ENCODE data around the gene PHC2. TPM values are rescaled to one million over a fixed set of nuclear protein-coding genes. Genes with fewer than 3 reads are reported as not detected.

Gene PHC2
- total and polyA plus RNA-seq, 9 donors, result 53.1 to 77.9 (median 69.4) TPM

- DNase-seq, result no peak
- Histone ChIP-seq H3K4me1 (ENCODE audit: control insufficient read depth, insufficient read depth, low read length) (peaks cover 26% of the 10 kb centered on the region), H3K27ac (ENCODE audit: low read length) (no peak overlapping the region)
Measured at GRCh38 chr1:33328817-33329216, 102.1 kb downstream of the PHC2 start.

GRCh38 chr1:33327587-33328325, 103.1 kb downstream of the PHC2 start:
- Histone ChIP-seq H3K27me3 (ENCODE audit: control insufficient read depth, insufficient read depth, low read length) (no peaks in the 10 kb centered on the region), H3K9me3 (replicated peaks; ENCODE audit: control insufficient read depth, low read depth, low read length) (no peaks in the 10 kb centered on the region), H3K36me3 (ENCODE audit: control insufficient read depth, insufficient read depth, low read length) (peaks cover 100% of the 10 kb centered on the region), H3K4me3 (ENCODE audit: low read length) (no peak overlapping the region), H3K27ac (ENCODE audit: low read length) (no peak overlapping the region), H3K4me1 (ENCODE audit: control insufficient read depth, insufficient read depth, low read length) (peaks cover 21% of the 10 kb centered on the region)
- 82% methylated on average over 3 of the region's 9 CpGs for WGBS (ENCODE audit: insufficient coverage)
- DNase-seq, result no peak

More at GRCh38 chr1:33328817-33329216, 102.1 kb downstream of the PHC2 start:
- H3K27me3 ChIP-seq (ENCODE audit: control insufficient read depth, insufficient read depth, low read length), result no peaks in the 10 kb centered on the region
- H3K9me3 ChIP-seq (replicated peaks; ENCODE audit: control insufficient read depth, low read depth, low read length), result no peaks in the 10 kb centered on the region
- no peak overlapping the region for H3K4me3 ChIP-seq (ENCODE audit: low read length)
- peaks cover 99% of the 10 kb centered on the region for H3K36me3 ChIP-seq (ENCODE audit: control insufficient read depth, insufficient read depth, low read length)
- WGBS (ENCODE audit: insufficient coverage), result 94% methylated on average over 7 of the region's 12 CpGs

DNA sequence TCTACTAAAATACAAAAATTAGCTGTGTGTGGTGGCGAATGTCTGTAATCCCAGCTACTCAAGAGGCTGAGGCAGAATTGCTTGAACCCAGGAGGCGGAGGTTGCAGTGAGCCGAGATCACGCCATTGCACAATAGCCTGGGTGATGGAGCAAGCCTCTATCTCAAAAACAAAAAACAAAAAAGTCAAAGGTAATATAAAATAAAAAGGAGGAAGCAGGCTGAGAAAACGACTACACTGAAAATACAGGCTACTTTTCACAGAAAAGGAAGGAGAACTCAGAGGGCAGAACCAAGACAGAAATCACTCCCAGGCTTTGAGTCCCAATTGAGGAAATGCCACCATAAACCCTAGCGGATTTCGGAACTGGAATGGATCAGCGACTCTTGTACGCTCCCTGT, 104.1 kb downstream of the PHC2 start:
- Histone ChIP-seq H3K4me3 (ENCODE audit: low read length) (no peak overlapping the region), H3K4me1 (ENCODE audit: control insufficient read depth, insufficient read depth, low read length) (peaks cover 11% of the 10 kb centered on the region), H3K27ac (ENCODE audit: low read length) (no peak overlapping the region), H3K27me3 (ENCODE audit: control insufficient read depth, insufficient read depth, low read length) (no peaks in the 10 kb centered on the region), H3K36me3 (ENCODE audit: control insufficient read depth, insufficient read depth, low read length) (peaks cover 98% of the 10 kb centered on the region), H3K9me3 (replicated peaks; ENCODE audit: control insufficient read depth, low read depth, low read length) (no peaks in the 10 kb centered on the region)
- no CpG with 5 or more reads among the region's 9 CpGs for WGBS (ENCODE audit: insufficient coverage)
- DNase-seq, result no peak

DNA sequence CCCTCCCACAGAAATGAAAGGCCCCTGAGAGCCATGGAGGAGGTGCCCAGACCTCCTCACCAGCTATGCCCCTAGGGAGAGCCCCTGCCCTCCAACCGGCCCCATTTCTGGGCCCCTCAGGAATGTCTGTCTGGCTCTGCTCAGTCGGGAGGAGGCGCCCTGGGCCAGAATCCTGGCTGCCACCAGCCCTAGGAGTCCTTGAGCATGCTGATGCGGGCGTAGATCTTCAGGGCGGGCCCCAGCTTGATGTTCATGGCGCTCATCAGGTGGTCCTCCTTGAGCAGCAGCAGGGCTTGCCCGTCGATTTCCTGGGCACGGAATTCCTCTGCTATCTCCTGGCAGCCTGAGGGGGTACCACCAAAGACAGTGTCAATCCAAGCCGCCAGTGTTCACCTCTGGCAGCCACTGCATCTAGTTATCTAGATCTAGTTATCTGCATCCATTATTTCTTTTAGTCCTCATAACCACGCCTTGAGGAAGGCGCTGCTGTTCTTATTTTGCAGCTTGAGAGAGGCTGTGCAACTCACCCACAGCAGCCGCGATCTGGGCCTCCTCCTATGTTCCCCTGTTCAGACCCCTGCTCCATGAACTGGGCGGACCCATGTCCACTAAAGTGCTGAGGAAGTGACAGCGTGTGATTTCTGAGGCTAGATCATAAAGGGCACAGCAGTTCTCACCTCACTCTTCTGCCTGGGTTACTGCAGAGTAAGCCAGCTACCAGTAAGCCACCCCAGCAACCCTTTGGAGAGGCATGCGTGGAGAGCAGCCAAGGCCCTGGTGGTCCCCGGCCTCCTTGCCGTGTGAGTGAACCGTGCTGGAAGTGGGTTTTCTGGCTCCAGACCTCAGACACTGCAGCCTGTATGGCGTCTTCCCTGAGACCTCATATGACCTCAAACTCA, 106.0 kb downstream of the PHC2 start:
- Histone ChIP-seq H3K36me3 (ENCODE audit: control insufficient read depth, insufficient read depth, low read length) (peaks cover 84% of the 10 kb centered on the region), H3K4me1 (ENCODE audit: control insufficient read depth, insufficient read depth, low read length) (peaks cover 6% of the 10 kb centered on the region), H3K27ac (ENCODE audit: low read length) (no peak overlapping the region), H3K9me3 (replicated peaks; ENCODE audit: control insufficient read depth, low read depth, low read length) (no peaks in the 10 kb centered on the region), H3K4me3 (ENCODE audit: low read length) (no peak overlapping the region), H3K27me3 (ENCODE audit: control insufficient read depth, insufficient read depth, low read length) (no peaks in the 10 kb centered on the region)
- DNase-seq, result no peak
- 72% methylated on average over 17 of the region's 22 CpGs for whole genome bisulfite sequencing (ENCODE audit: insufficient coverage)

DNA sequence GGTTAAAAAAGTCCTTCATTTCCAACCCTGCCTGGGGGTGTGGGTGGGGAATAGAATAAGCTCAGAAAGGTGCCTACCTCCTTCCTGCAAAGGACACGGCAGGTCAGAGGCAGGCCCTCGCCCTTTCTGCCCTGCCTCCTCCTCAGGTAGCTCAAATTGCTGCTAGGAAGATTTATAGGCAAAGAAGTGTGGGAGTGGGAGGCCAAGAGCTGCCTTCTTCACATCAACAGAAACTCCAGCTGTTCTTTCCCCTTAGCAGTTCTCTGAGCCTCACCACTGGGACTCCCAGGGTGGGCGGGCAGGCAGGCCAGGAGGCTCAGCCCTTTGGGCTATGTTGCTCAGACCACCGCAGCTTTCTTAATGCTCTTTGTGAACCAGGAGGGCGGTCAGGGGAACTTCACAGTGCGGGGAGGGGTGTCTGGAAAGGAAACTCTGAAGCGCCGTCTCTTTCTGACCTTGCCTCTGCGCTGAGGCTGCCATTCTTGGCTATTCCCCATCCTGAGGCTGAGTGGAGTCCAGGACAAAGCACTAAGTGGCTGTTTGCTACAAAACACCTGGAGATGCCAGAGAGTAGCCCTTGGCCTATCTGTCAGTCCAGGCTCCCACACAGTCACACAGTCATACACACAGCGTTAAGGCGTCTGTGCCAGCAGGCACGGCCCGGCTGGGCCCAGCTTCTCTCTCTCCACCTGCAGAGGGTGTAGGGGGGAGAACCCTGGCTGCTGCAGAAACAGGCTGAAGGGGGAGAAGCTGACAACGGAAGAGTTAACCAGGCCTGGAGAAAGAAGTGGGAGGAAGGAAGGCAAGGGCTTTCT, 107.0 kb downstream of the PHC2 start:
- Histone ChIP-seq H3K36me3 (ENCODE audit: control insufficient read depth, insufficient read depth, low read length) (peaks cover 74% of the 10 kb centered on the region), H3K9me3 (replicated peaks; ENCODE audit: control insufficient read depth, low read depth, low read length) (no peaks in the 10 kb centered on the region), H3K27ac (ENCODE audit: low read length) (no peak overlapping the region), H3K27me3 (ENCODE audit: control insufficient read depth, insufficient read depth, low read length) (no peaks in the 10 kb centered on the region), H3K4me1 (ENCODE audit: control insufficient read depth, insufficient read depth, low read length) (peaks cover 6% of the 10 kb centered on the region), H3K4me3 (ENCODE audit: low read length) (no peak overlapping the region)
- DNase-seq, result no peak
- 66% methylated on average over 7 of the region's 14 CpGs for WGBS (ENCODE audit: insufficient coverage)

- Histone ChIP-seq H3K9me3 (replicated peaks; ENCODE audit: control insufficient read depth, low read depth, low read length) (no peaks in the 10 kb centered on the region), H3K4me1 (ENCODE audit: control insufficient read depth, insufficient read depth, low read length) (peaks cover 6% of the 10 kb centered on the region), H3K4me3 (ENCODE audit: low read length) (no peak overlapping the region), H3K27ac (ENCODE audit: low read length) (no peak overlapping the region), H3K27me3 (ENCODE audit: control insufficient read depth, insufficient read depth, low read length) (peaks cover 2% of the 10 kb centered on the region), H3K36me3 (ENCODE audit: control insufficient read depth, insufficient read depth, low read length) (peaks cover 65% of the 10 kb centered on the region)
- WGBS (ENCODE audit: insufficient coverage), result 76% methylated on average over 7 of the region's 10 CpGs
- DNase-seq, result no peak
Measured at GRCh38 chr1:33322870-33323585, 107.9 kb downstream of the PHC2 start.

- Histone ChIP-seq H3K27ac (ENCODE audit: low read length) (no peak overlapping the region), H3K9me3 (replicated peaks; ENCODE audit: control insufficient read depth, low read depth, low read length) (no peaks in the 10 kb centered on the region), H3K27me3 (ENCODE audit: control insufficient read depth, insufficient read depth, low read length) (peaks cover 2% of the 10 kb centered on the region), H3K4me1 (ENCODE audit: control insufficient read depth, insufficient read depth, low read length) (no peaks in the 10 kb centered on the region), H3K4me3 (ENCODE audit: low read length) (no peak overlapping the region), H3K36me3 (ENCODE audit: control insufficient read depth, insufficient read depth, low read length) (peaks cover 56% of the 10 kb centered on the region)
- DNase-seq, result no peak
- WGBS (ENCODE audit: insufficient coverage), result 63% methylated on average over 5 of the region's 6 CpGs
Measured at GRCh38 chr1:33322109-33322508, 108.8 kb downstream of the PHC2 start.

DNA sequence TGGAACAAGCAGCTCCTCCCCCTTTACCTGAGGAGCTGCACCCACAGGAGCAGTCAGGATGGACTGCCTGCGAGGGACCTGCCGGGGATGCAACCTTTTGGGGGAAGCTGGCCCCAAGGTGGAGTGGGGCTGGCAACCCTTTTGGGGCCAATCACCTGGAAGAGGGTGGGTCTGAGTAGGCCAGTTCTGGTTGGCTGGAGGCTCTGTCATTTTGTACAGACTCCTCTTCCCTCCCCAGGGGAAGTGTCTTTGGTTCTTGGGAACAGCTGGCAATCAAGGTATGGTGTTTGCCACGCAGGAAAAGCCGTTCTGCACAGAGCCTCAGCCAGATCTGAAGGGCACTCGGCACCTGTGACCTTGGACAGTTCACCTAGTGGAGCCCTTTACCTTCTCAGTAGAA, 109.7 kb downstream of the PHC2 start:
- no CpG with 5 or more reads among the region's 5 CpGs for WGBS (ENCODE audit: insufficient coverage)
- Histone ChIP-seq H3K27me3 (ENCODE audit: control insufficient read depth, insufficient read depth, low read length) (peaks cover 2% of the 10 kb centered on the region), H3K9me3 (replicated peaks; ENCODE audit: control insufficient read depth, low read depth, low read length) (no peaks in the 10 kb centered on the region), H3K36me3 (ENCODE audit: control insufficient read depth, insufficient read depth, low read length) (peaks cover 47% of the 10 kb centered on the region), H3K4me3 (ENCODE audit: low read length) (no peak overlapping the region), H3K27ac (ENCODE audit: low read length) (no peak overlapping the region), H3K4me1 (ENCODE audit: control insufficient read depth, insufficient read depth, low read length) (no peaks in the 10 kb centered on the region)
- DNase-seq, result no peak

GRCh38 chr1:33320619-33321165, 110.2 kb downstream of the PHC2 start, which contains the start of gene A3GALT2:
TSS of gene A3GALT2 (minus strand) at chr1:33321098. CDS start at chr1:33321098, 0 bp downstream.
- peaks cover 2% of the 10 kb centered on the region for H3K27me3 ChIP-seq (ENCODE audit: control insufficient read depth, insufficient read depth, low read length)
- H3K4me3 ChIP-seq (ENCODE audit: low read length), result no peak within 1 kb of the TSS
- WGBS (ENCODE audit: insufficient coverage), result no CpG with 5 or more reads among the region's 8 CpGs
- H3K9me3 ChIP-seq (replicated peaks; ENCODE audit: control insufficient read depth, low read depth, low read length), result no peaks in the 10 kb centered on the region
- DNase-seq, result no peak
- H3K4me1 ChIP-seq (ENCODE audit: control insufficient read depth, insufficient read depth, low read length), result no peaks in the 10 kb centered on the region
- no peak within 1 kb of the TSS for H3K27ac ChIP-seq (ENCODE audit: low read length)
- H3K36me3 ChIP-seq (ENCODE audit: control insufficient read depth, insufficient read depth, low read length), result peaks cover 42% of the 10 kb centered on the region
